GM21786 (cell line): ENCODE data around the gene TPSB2.
"Not testable (repeated sequence)": the region's sequence is repeated elsewhere in the genome, so short reads cannot be mapped to it uniquely, and the experiment has no call there.

Source experiments
- ATAC-seq: cut with Tn5 transposase; IDR thresholded peaks from one replicate; pipeline ENCODE4 v1.9.1; 2021; ENCODE audit not compliant: unreplicated experiment

Gene TPSB2

DNA sequence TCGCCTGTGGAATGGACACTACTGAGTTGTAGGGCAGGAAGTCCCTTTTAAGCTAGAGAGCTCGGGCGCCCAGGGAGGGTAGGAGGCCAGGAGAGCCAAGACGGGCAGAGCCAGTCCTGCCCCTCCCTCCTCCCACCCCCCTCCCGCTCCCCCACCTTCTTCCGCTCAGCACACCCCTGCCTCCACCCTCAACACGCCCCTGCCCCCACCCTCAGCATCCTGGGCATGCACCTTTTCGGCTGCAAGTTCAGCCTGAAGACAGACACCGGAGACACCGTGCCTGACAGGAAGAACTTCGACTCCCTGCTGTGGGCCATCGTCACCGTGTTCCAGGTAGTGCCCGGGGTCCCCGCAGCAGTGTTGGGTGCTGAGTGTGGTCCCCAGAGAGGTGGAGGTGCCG lies 23.2 kb downstream of the TPSB2 start:
- no peak for ATAC-seq

GRCh38 chr16:1206326-1206725 lies 23.7 kb downstream of the TPSB2 start:
- ATAC-seq = no peak

DNA sequence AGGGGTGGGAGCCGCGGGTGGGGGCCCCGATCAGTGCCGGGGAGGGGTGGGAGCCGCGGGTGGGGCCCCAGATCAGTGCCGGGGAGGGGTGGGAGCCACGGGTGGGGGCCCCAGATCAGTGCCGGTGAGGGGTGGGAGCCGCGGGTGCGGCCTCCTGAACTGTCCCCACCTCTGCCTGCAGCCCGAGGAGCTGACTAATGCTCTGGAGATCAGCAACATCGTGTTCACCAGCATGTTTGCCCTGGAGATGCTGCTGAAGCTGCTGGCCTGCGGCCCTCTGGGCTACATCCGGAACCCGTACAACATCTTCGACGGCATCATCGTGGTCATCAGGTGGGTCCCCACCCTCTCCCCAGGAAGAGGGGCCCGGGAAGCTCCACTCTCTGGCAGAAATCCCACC lies 25.1 kb downstream of the TPSB2 start:
- no peak for ATAC-seq

DNA sequence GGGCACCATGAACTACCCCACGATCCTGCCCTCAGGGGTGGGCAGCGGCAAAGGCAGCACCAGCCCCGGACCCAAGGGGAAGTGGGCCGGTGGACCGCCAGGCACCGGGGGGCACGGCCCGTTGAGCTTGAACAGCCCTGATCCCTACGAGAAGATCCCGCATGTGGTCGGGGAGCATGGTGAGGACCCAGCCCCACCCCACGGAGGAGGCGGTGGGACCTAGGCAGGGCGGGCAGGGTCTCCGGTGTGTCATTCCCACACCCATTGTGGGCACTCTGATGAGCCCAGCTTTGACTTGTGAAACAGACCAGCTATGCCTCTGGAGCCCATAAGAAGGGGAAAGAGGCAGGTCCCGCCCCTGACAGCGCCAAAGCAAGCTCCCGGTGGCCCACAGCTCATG lies 27.7 kb downstream of the TPSB2 start:
- no peak for ATAC-seq

GRCh38 chr16:1201444-1201843 lies 28.5 kb downstream of the TPSB2 start:
- no peak for ATAC-seq

DNA sequence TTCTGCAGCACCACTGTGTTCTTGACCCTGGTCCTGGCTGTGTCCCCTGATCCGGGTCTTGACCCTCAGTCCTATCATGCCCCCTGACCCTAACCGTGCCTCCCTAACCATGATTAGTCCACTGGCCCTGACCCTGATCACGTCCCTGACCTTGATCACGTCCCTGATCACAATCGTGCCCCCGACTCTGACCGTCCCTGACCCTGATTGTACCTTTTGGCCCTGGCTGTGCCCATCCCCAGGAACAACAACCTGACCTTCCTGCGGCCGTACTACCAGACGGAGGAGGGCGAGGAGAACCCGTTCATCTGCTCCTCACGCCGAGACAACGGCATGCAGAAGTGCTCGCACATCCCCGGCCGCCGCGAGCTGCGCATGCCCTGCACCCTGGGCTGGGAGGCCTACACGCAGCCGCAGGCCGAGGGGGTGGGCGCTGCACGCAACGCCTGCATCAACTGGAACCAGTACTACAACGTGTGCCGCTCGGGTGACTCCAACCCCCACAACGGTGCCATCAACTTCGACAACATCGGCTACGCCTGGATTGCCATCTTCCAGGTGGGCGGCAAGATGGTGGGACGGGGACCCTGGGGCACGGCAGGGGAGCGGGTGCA lies 29.9 kb downstream of the TPSB2 start:
- no peak for ATAC-seq

DNA sequence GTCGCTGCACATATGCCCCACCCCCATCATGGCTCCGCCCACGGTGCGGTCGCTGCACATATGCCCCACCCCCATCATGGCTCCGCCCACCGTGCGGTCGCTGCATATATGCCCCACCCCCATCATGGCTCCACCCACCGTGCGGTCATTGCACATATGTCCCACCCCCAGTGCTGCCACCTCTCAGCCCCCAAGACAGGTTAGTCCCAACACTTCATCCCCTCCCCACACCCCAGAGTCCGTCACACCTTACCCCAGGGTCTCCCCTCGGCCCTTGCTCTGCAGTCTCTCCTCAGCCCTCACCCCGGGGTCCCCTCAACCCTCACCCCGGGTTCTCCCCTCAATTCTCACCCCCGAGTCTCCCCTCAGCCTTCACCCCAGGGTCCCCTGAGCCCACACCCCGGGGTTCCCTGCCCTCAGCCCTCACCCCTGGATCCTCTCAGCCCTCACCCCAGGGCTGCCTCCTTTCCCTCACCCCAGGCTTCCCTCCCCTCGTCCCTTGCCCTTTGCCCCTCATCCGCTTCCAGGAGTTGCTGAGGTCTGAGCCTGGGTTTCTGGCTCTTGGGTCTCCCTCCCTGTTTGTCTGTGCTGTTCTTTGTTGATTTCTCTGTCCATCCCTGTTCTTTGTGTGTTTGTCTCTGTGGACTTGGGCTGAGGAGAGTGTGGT lies 30.5 kb downstream of the TPSB2 start:
- ATAC-seq = no peak

- ATAC-seq = not testable (repeated sequence)
Observed at GRCh38 chr16:1198671-1199346, 31.2 kb downstream of the TPSB2 start.

DNA sequence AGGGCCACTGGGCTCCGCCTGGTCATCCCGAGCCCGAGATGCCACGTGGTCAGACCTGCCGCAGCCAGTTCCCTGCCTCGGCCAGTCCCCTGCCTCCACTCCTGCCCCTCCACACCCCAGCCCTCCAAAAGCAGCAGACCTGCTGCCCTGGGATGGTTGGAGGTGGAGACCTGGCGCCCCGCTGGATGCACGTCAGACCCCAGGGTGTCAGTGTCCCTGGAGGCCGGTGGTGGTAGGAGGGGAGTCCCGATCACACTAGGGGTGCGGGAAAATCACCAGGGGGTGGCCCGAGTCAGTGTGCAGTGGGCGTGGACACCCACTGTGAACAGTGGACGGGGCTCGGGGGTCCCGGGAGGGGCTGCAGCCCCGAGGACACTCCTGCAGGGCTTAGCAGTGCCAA lies 31.8 kb downstream of the TPSB2 start:
- ATAC-seq = no peak

DNA sequence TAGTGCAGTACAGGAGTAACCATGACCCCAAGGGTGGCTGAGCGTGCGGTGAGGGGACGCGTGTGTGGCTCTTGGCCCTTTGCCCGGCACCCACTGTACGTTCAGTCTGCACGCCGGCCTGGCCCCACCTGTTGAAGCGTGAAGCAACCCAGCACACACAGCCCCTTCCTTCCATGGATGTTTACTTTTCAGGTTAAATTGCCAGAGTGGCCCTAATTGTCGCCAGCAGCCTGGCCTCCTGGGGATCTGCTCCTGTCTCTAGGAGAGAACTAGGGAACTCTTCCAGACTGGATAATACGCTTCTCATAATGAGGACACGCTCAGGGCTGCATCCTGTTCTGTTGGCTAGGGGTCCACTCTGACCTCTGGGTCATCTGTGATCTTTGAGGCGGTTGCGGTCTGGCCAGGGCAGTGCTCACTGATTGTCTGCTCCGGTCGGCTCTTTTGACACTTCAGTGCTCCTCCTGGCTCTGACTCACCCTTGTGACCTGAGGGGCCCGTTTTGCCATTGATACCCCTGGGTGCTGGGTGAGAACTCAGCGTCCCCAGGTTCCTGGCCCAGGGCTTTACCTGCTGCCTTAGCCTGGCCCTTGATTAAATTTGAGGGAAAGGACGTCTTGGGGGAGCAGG lies 32.6 kb downstream of the TPSB2 start:
- no peak for ATAC-seq

DNA sequence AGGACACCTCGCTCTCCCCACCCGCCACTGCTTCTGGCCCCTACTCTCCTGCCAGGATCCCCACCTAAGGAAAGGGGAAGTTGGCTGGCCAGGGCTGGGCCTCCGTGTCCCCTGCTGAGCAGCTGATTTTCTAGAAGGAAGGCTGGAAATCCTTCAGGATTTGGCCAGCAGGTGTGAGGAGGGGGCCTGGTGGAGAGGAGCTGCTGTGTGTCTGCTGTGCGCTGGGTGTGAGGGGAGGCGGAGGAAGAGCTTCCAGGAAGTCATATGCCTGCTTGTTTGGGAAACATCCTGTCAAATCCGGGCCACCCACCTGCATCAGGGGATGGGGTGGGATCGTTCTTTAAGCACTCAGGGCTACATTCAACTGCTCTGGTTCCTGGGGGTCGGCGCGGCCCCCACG lies 33.5 kb downstream of the TPSB2 start:
- ATAC-seq = no peak

DNA sequence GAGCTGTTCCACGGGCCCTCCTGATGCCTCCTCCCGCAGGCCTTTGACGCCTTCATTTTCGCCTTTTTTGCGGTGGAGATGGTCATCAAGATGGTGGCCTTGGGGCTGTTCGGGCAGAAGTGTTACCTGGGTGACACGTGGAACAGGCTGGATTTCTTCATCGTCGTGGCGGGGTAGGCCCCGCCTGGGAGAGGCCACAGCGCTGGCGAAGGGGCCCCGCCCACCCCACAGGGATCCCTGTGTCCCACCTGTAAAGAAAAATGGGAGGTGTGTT lies 34.7 kb downstream of the TPSB2 start:
- ATAC-seq = no peak

GRCh38 chr16:1194665-1195392 lies 35.2 kb downstream of the TPSB2 start:
- no peak for ATAC-seq

- no peak for ATAC-seq
Observed at GRCh38 chr16:1193825-1194581, 36.0 kb downstream of the TPSB2 start.

DNA sequence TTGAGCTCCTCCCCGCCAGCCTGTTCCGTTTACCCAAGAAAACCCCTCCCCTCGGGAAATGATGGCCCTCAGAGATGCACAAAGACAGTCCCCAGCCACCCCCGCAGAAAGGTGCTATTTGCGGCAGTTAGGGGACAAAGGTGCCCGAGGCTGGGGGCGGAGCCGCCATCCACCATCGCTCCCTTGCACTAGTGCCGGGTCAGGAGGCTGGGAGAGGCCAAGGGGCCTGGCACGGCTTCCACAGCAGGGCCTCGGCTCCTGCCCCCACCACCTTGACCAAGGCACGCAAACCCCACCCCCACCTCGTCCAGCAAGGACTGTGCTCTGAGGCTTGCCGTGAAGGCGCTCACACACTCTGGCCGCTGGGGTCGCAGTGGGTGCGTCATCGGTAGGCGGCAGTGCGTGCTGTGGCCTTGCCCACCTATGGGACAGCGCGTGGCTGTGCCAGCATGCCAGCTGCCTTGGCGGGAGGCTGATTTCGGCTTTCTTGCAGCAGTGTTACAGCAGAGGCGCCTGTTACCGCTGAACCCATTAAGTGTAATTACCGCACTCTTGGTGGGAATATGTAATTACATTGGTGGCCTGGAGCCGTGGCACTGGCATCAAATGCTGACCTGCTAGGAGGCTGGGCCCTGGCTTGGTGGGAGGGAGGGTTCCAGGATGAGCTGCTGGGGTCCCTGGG lies 36.7 kb downstream of the TPSB2 start:
- ATAC-seq = no peak

- ATAC-seq = no peak
Observed at GRCh38 chr16:1192384-1193073, 37.5 kb downstream of the TPSB2 start.

DNA sequence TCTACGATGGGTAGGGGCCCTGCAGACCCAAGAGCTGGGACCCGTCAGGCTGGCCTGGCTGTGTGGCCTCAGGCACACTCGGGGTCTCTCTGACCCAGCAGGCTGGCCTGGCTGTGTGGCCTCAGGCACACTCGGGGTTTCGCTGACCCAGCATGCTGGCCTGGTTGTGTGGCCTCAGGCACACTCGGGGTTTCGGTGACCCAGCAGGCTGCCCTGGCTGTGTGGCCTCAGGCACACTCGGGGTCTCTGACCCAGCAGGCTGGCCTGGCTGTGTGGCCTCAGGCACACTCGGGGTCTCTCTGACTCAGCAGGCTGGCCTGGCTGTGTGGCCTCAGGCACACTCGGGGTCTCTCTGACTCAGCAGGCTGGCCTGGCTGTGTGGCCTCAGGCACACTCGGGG lies 39.2 kb downstream of the TPSB2 start:
- not testable (repeated sequence) for ATAC-seq

DNA sequence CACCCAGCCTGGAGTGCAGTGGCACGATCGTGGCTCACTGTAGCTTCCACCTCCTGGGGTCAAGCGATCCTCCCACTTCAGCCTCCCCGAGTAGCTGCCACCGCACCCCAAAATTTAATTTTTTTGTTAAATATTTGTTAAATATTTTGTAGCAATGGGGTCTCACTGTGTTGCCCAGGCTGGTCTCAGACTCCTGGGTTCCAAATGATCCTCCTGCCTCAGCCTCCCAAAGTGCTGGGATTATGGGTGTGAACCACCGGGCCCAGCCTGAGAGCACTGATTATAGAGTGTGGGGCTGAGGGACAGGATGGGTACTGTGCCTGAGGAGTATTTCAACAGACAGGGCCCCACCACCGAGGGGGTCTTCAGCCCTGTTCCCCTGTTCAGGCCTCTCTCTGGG lies 40.5 kb downstream of the TPSB2 start:
- no peak for ATAC-seq

DNA sequence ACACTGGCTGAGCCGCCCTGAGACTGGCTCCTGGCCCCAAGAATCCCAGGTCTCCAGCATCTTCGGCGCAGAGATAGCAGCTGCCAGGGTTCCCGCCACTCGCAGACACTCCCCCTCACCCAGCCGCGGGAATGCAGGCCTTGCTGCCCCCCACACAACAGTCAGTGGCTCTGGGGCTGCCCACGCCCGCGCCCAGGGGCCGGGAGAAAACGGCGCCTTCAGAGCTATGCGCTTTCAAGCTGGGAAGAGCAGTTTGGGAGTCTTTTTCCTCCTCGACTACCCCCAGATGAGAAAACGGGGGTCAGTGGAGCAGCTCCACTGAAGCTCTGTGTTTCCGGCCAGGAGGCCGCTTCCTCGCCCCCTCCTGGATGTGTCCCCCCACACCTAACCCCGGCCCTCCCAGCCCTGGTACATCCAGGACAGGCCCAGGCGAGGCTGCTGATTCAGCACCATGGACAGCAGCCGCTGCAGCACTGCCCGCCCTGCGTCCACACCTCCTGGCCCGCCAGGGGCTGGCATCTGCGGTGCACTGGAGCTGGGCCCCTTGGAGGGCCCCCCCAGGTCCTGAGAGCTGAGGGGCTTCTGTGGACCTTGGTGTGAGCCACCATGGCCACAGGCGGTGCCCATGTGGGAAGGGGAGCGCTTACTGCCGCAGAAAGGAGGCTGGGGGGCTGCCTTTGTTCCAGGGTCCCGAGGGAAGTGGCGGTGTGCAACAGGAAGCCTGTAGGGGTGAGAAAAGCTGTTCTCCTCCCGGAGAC lies 41.4 kb downstream of the TPSB2 start:
- no peak for ATAC-seq
